A673 (cell line): Measurements from ENCODE around the gene ITIH2. TPM values are rescaled to one million over a fixed set of nuclear protein-coding genes. Genes with fewer than 3 reads are reported as not detected.

Experiments
- BruUV-seq: library from RNA; stranded (reverse); fragments of 400-500 nt; replicated peaks from 2 replicates; lab custom pipeline; 2021; lab: Mats Ljungman, UMichigan
- CTCF ChIA-PET: fragments of 300-600 bp; sonication (Branson Sonifier 250); formaldehyde crosslinking; loops from one replicate; lab custom pipeline; 2022; ENCODE audit warnings: antibody characterized with exemption; lab: Charles Lee
- POLR2A ChIA-PET: fragments of 300-600 bp; sonication (Branson Sonifier 250); formaldehyde crosslinking; loops from one replicate; lab custom pipeline; 2022; ENCODE audit warnings: antibody characterized with exemption; ENCODE audit not compliant: low non-redundant PET; lab: Charles Lee
- DNase-seq: peaks from one replicate; pipeline ENCODE4 v3.0.0-alpha.2; 2015; ENCODE audit warnings: low spot score
- H3K27ac ChIP-seq: fragments of 200-600 bp; sonication (generic); 2 replicates; pipeline ENCODE4 v1.5.1; 2016; ENCODE audit warnings: mixed run types, low read depth, mild to moderate bottlenecking, mixed read lengths, antibody characterized with exemption, low read length; ENCODE audit not compliant: poor library complexity, severe bottlenecking
- H3K27me3 ChIP-seq: fragments of 200-600 bp; sonication (generic); replicated peaks from 2 replicates; pipeline ENCODE4 v1.6.1; 2017; ENCODE audit warnings: mixed run types, low read depth, mild to moderate bottlenecking, mixed read lengths, antibody characterized with exemption, low read length; ENCODE audit not compliant: insufficient read depth, poor library complexity
- H3K36me3 ChIP-seq: fragments of 200-600 bp; sonication (generic); 2 replicates; pipeline ENCODE4 v1.6.1; 2016; ENCODE audit warnings: mixed run types, mild to moderate bottlenecking, mixed read lengths, antibody characterized with exemption, low read length; ENCODE audit not compliant: insufficient read depth, poor library complexity, severe bottlenecking
- H3K4me1 ChIP-seq: fragments of 200-600 bp; sonication (generic); 2 replicates; pipeline ENCODE4 v1.6.1; 2017; ENCODE audit warnings: mixed run types, mild to moderate bottlenecking, mixed read lengths, antibody characterized with exemption, low read length; ENCODE audit not compliant: insufficient read depth, poor library complexity, severe bottlenecking
- H3K4me3 ChIP-seq: fragments of 200-600 bp; sonication (generic); 2 replicates; pipeline ENCODE4 v1.5.1; 2016; ENCODE audit warnings: low read depth, mixed run types, mild to moderate bottlenecking, mixed read lengths, low read length; ENCODE audit not compliant: poor library complexity, severe bottlenecking
- H3K9me3 ChIP-seq: fragments of 200-600 bp; sonication (generic); 2 replicates; pipeline ENCODE4 v1.6.1; 2016; ENCODE audit warnings: mixed run types, low read depth, mild to moderate bottlenecking, mixed read lengths, antibody characterized with exemption, low read length; ENCODE audit not compliant: poor library complexity, severe bottlenecking
- EZH2 ChIP-seq: fragments of 200-600 bp; sonication (generic); IDR thresholded peaks from 2 replicates; pipeline ENCODE4 v1.6.1; 2017; ENCODE audit warnings: borderline replicate concordance, low read depth, mild to moderate bottlenecking, mixed read lengths, antibody characterized with exemption, low read length; ENCODE audit not compliant: poor library complexity, severe bottlenecking
- intact Hi-C: fragments of 100-400 bp; cut with micrococcal nuclease; formaldehyde crosslinking; loops from one replicate; pipeline ENCODE4 v1.10.0; 2022; ENCODE audit not compliant: unreplicated experiment
- total RNA-seq: library from RNA; stranded (reverse); gene quantifications from 2 replicates; pipeline ENCODE4 v1.2.3, GENCODE V29; 2021
- TF ChIP-seq, protein P1 (sequence below): fragments of 300-800, 200-600 bp; sonication (generic); conservative IDR thresholded peaks from 2 replicates; pipeline ENCODE4 v1.5.1; 2017; ENCODE audit warnings: low read depth, mild to moderate bottlenecking, antibody characterized with exemption, low read length, moderate library complexity, mixed read lengths

Gene ITIH2
- total RNA-seq, 1 experiment from 2014 or later = not detected

- intact Hi-C loops = no loop called here
- no TSS peak for BruUV-seq
- no peak for DNase-seq
- H3K4me1 ChIP-seq = peaks cover 6% of the 10 kb centered on the region
- ChIA-PET POLR2A (no interaction called here), CTCF (interaction anchor here (1.7 kb wide), 1 partner anchor 25 kb away, joined by 5 read pairs; no protein-coding TSS in a partner anchor)
- peaks cover 65% of the 10 kb centered on the region for H3K27me3 ChIP-seq
- TF ChIP-seq, protein P1, sequence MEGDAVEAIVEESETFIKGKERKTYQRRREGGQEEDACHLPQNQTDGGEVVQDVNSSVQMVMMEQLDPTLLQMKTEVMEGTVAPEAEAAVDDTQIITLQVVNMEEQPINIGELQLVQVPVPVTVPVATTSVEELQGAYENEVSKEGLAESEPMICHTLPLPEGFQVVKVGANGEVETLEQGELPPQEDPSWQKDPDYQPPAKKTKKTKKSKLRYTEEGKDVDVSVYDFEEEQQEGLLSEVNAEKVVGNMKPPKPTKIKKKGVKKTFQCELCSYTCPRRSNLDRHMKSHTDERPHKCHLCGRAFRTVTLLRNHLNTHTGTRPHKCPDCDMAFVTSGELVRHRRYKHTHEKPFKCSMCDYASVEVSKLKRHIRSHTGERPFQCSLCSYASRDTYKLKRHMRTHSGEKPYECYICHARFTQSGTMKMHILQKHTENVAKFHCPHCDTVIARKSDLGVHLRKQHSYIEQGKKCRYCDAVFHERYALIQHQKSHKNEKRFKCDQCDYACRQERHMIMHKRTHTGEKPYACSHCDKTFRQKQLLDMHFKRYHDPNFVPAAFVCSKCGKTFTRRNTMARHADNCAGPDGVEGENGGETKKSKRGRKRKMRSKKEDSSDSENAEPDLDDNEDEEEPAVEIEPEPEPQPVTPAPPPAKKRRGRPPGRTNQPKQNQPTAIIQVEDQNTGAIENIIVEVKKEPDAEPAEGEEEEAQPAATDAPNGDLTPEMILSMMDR = no peak
- TF ChIP-seq EZH2 = no peak
- no peak overlapping the region for H3K4me3 ChIP-seq
- no peaks in the 10 kb centered on the region for H3K9me3 ChIP-seq
- no peak overlapping the region for H3K27ac ChIP-seq
- no peaks in the 10 kb centered on the region for H3K36me3 ChIP-seq
Measured at GRCh38 chr10:7662522-7662921, 40.6 kb upstream of the ITIH2 start.

DNA sequence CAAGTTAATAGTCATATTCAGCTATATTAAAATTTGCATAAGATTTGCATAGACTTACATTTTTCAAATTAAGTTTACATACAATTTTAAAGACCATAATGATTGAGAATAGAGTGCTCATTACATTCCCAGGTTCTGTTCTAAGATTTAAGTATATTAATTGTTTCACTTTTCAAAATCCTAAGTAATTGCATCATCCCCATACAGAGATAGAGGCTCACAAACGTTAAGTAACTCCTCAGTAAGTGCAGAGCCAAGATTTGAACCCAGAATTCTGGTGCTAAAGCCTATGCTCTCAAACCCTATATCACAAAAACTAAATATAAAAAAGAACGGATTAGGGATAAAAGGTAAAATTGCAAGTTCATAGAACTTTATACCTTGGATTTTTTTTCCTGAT is 38.4 kb upstream of the ITIH2 start:
- peaks cover 74% of the 10 kb centered on the region for H3K27me3 ChIP-seq
- peaks cover 12% of the 10 kb centered on the region for H3K4me1 ChIP-seq
- BruUV-seq = no TSS peak
- H3K27ac ChIP-seq = no peak overlapping the region
- no peaks in the 10 kb centered on the region for H3K9me3 ChIP-seq
- TF ChIP-seq, protein P1 = no peak
- TF ChIP-seq EZH2 = no peak
- intact Hi-C loops = no loop called here
- no peak overlapping the region for H3K4me3 ChIP-seq
- no peaks in the 10 kb centered on the region for H3K36me3 ChIP-seq
- ChIA-PET CTCF (no interaction called here), POLR2A (no interaction called here)
- DNase-seq = no peak

DNA sequence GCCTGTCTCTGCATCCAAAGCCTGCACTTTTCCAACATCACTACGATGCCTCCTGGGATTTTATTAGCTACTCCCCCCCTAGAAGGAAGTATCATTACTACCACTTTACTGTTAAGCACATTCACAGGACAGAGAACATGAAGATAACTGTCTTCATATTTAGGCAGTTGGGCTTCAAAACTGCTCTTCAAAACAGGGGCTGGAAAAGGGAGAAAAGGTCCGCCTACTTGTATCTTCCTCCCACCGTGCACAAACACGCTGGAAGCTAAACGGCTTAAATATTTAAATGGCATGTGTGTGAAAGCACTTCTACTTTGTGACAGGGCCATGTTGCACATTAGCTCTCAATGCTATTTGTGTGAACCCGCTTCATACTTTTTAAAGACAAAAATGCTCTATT is 37.3 kb upstream of the ITIH2 start:
- H3K9me3 ChIP-seq = no peaks in the 10 kb centered on the region
- H3K4me1 ChIP-seq = peaks cover 12% of the 10 kb centered on the region
- intact Hi-C loops = no loop called here
- peaks cover 65% of the 10 kb centered on the region for H3K27me3 ChIP-seq
- H3K36me3 ChIP-seq = no peaks in the 10 kb centered on the region
- no peak for DNase-seq
- CTCF ChIA-PET = no interaction called here
- no peak overlapping the region for H3K4me3 ChIP-seq
- no peak overlapping the region for H3K27ac ChIP-seq
- POLR2A ChIA-PET = no interaction called here
- TF ChIP-seq EZH2 = no peak
- TF ChIP-seq, protein P1 = no peak
- no TSS peak for BruUV-seq
